K562 (cell line): Measurements from ENCODE around the gene HMCN2. TPM values are rescaled to one million over a fixed set of nuclear protein-coding genes. Genes with fewer than 3 reads are reported as not detected.

Experiments used
- ATAC-seq: fragments of 200-7000 bp; cut with Tn5 transposase; 3 replicates; pipeline ENCODE4 v1.9.1; 2020; ENCODE audit warnings: moderate library complexity
- BruUV-seq: library from RNA; stranded (reverse); fragments of 400-500 nt; replicated peaks from 2 replicates; lab custom pipeline; 2021; lab: Mats Ljungman, UMichigan
- CTCF ChIA-PET: fragments of 300-600 bp; formaldehyde crosslinking; extraction: SDS; loops from one replicate; lab custom pipeline; 2021; ENCODE audit warnings: low intra/inter-chr PET ratio; lab: Yijun Ruan, JAX
- POLR2A ChIA-PET: fragments of 300-600, 350-650 bp; sonication (Branson Sonifier 250); formaldehyde crosslinking; extraction: SDS; loops from one replicate; lab custom pipeline; 2021; ENCODE audit warnings: antibody characterized with exemption, inconsistent platforms; lab: Yijun Ruan, JAX
- DNase-seq, 4 experiments: peaks; one replicate each; pipeline versions ENCODE4 v3.0.0 to v3.0.0-alpha.2; 2011 to 2018; ENCODE audit warnings: low spot score in 3 of 4, mixed read lengths in 3 of 4; ENCODE audit errors: extremely low read depth in 1 of 4
- FAIRE-seq: peaks from 2 replicates; lab custom pipeline; 2011; peaks lifted over from hg19 to GRCh38; lab: Jason Lieb, UNC
- H2AFZ ChIP-seq: 2 replicates; pipeline ENCODE4 v1.6.0; 2011; ENCODE audit warnings: low read depth, low read length, control low read depth, inconsistent platforms
- H3K27ac ChIP-seq: fragments of 200-600 bp; 3 replicates; pipeline ENCODE4 v1.8.0; 2011; ENCODE audit warnings: low read depth, mild to moderate bottlenecking, control low read depth, inconsistent platforms, low read length, moderate library complexity, mixed read lengths; ENCODE audit errors: extremely low read depth
- H3K27me3 ChIP-seq, 2 experiments: fragments of 300-600 bp in 1 of 2; 2 replicates in 1 of 2; 3 replicates in 1 of 2; pipeline versions ENCODE4 v1.6.0 to v1.8.0; 2011; ENCODE audit warnings: inconsistent platforms in 2 of 2, low read length in 2 of 2, mild to moderate bottlenecking in 1 of 2, mixed read lengths in 1 of 2, moderate library complexity in 1 of 2; ENCODE audit not compliant: control insufficient read depth in 2 of 2, insufficient read depth in 2 of 2
- H3K36me3 ChIP-seq: fragments of 300-600 bp; 3 replicates; pipeline ENCODE4 v1.8.0; 2011; ENCODE audit warnings: mild to moderate bottlenecking, low read length, inconsistent platforms; ENCODE audit not compliant: control insufficient read depth, insufficient read depth
- H3K4me1 ChIP-seq, 2 experiments: fragments of 200-600 bp in 1 of 2; replicated peaks in 1 of 2; 2 replicates in 1 of 2; 3 replicates in 1 of 2; pipeline versions ENCODE4 v1.5.1 to v1.8.0; 2011; ENCODE audit warnings: inconsistent platforms in 2 of 2, low read length in 2 of 2, mild to moderate bottlenecking in 1 of 2, mixed read lengths in 1 of 2, moderate library complexity in 1 of 2; ENCODE audit not compliant: control insufficient read depth in 2 of 2, insufficient read depth in 2 of 2
- H3K4me2 ChIP-seq: 2 replicates; pipeline ENCODE4 v1.6.1; 2011; ENCODE audit warnings: low read length, control low read depth, inconsistent platforms, mixed read lengths; ENCODE audit not compliant: insufficient read depth
- H3K4me3 ChIP-seq: fragments of 200-600 bp; sonication (generic), shearing (Covaris generic); 2 replicates; pipeline ENCODE4 v1.5.1; 2016; ENCODE audit warnings: control low read depth, inconsistent platforms
- H3K79me2 ChIP-seq: fragments of 200-600 bp; 3 replicates; pipeline ENCODE4 v1.8.0; 2011; ENCODE audit warnings: low read length, inconsistent platforms; ENCODE audit not compliant: control insufficient read depth, insufficient read depth
- H3K9ac ChIP-seq, 2 experiments: 2 replicates each; pipeline versions ENCODE4 v1.6.0 to v1.6.1; 2011; ENCODE audit warnings: low read depth in 2 of 2, low read length in 2 of 2, control low read depth in 1 of 2, inconsistent platforms in 1 of 2, mild to moderate bottlenecking in 1 of 2, mixed read lengths in 1 of 2; ENCODE audit not compliant: insufficient read depth in 1 of 2
- H3K9me1 ChIP-seq: one replicate; pipeline ENCODE4 v1.6.0; 2011; ENCODE audit warnings: inconsistent platforms, mild to moderate bottlenecking, low read length, moderate library complexity; ENCODE audit not compliant: control insufficient read depth, insufficient read depth
- H3K9me3 ChIP-seq: replicated peaks from 2 replicates; pipeline ENCODE4 v1.5.1; 2011; ENCODE audit warnings: low read depth, low read length, inconsistent platforms; ENCODE audit not compliant: control insufficient read depth, insufficient read depth
- H4K20me1 ChIP-seq: replicated peaks from 2 replicates; pipeline ENCODE4 v1.6.1; 2011; ENCODE audit warnings: low read length, inconsistent platforms, mixed read lengths; ENCODE audit not compliant: control insufficient read depth, insufficient read depth
- PTBP1 ChIP-seq: fragments of 200-400 bp; formaldehyde crosslinking; IDR thresholded peaks from 2 replicates; pipeline ENCODE4 v1.6.1; 2017; ENCODE audit warnings: low read depth, low read length
- RBM39 ChIP-seq: fragments of 200-400 bp; formaldehyde crosslinking; optimal IDR thresholded peaks from 2 replicates; pipeline ENCODE3; 2018; ENCODE audit warnings: low read depth, low read length
- ZNF121 ChIP-seq: sonication (generic); formaldehyde crosslinking; conservative IDR thresholded peaks from 2 replicates; pipeline ENCODE4 v1.8.0; 2022; ENCODE audit warnings: missing genetic modification reagents
- ZNF76 ChIP-seq: fragments of 250-450 bp; sonication (Bioruptor Pico); IDR thresholded peaks from 2 replicates; pipeline ENCODE4 v1.4.0; 2020; ENCODE audit warnings: mild to moderate bottlenecking, moderate library complexity, borderline replicate concordance
- ZNF77 ChIP-seq: fragments of 250-450 bp; sonication (Bioruptor Pico); IDR thresholded peaks from 2 replicates; pipeline ENCODE4 v1.5.0; 2020
- WGBS: fragments of 100-300 bp; shearing (Covaris generic); methylation state at CpG from one replicate; pipeline ENCODE4 v1.1.6; 2016; ENCODE audit warnings: low coverage, mixed read lengths; ENCODE audit not compliant: insufficient coverage; ENCODE audit errors: missing lambda C conversion rate; 5-methylcytosine and 5-hydroxymethylcytosine counted together
- in situ Hi-C: fragments of 300-500 bp; cut with MboI; formaldehyde crosslinking; loops from 4 replicates; pipeline ENCODE4 v1.15.0; 2018; ENCODE audit warnings: inconsistent platforms, mixed read lengths
- intact Hi-C: fragments of 100-400 bp; cut with micrococcal nuclease; formaldehyde crosslinking; loops from 2 replicates; pipeline ENCODE4 v1.14.2; 2022
- polyA plus RNA-seq, 8 experiments: library from polyadenylated mRNA; depleted of rRNA in 4 of 8; stranded (reverse) in 5 of 8; unstranded in 3 of 8; fragments of >200 nt; fragmentation: Nextera tagmentation in 2 of 8; fragmentation: Illumina TruSeq in 1 of 8; extraction: Ambion mirVana in 2 of 8; extraction: Trizol in 1 of 8; gene quantifications; 2 replicates each; pipeline versions ENCODE4 v1.2.1 to v1.2.3, GENCODE V29; 2011 to 2014; ENCODE audit warnings: inconsistent platforms in 1 of 8, missing spikeins in 1 of 8
- total RNA-seq, 7 experiments: library from RNA; depleted of rRNA in 6 of 7; stranded (reverse); fragments of >200 nt in 6 of 7; fragmentation: Illumina TruSeq in 2 of 7; extraction: Trizol in 2 of 7; gene quantifications; 2 replicates each; pipeline versions ENCODE4 v1.2.1 to v1.2.3, GENCODE V29; 2011 to 2021; ENCODE audit warnings: low replicate concordance in 1 of 7
- TF ChIP-seq, protein P1 (sequence below): sonication (generic); formaldehyde crosslinking; IDR thresholded peaks from 2 replicates; pipeline ENCODE4 v1.8.0; 2022; ENCODE audit warnings: mild to moderate bottlenecking, missing genetic modification reagents

Gene HMCN2
- total and polyA plus RNA-seq, 9 of the 15 experiments (the other 6 are each of a cell fraction or from before 2014, with no cell fraction given), result 0.01 TPM; not detected in 8

- WGBS, result 4% methylated on average over 4 of the region's 4 CpGs
- in situ Hi-C loops, result no loop called here
- Histone ChIP-seq H3K79me2 (no peaks in the 10 kb centered on the region), H3K36me3 (no peaks in the 10 kb centered on the region), H3K9ac (no peak overlapping the region), H3K9me1 (no peaks in the 10 kb centered on the region), H3K27me3 (peaks cover 3 to 50% of the 10 kb centered on the region in 2 experiments; a peak in 4 of 5 replicates), H4K20me1 (peaks cover 4% of the 10 kb centered on the region; the same call in 1 of the 2 replicates), H3K4me1 (peaks cover 0 to 54% of the 10 kb centered on the region in 2 experiments; a peak in 2 of 5 replicates), H3K9me3 (no peaks in the 10 kb centered on the region), H3K27ac (no peak overlapping the region), H2AFZ (no peak overlapping the region), H3K4me2 (no peak overlapping the region), H3K4me3 (no peak overlapping the region)
- CTCF ChIA-PET, result no interaction called here
- intact Hi-C loops, result no loop called here
- no peak for DNase-seq
- POLR2A ChIA-PET, result interaction anchor here (0.6 to 0.7 kb wide), 2 partner anchors 9 to 227 kb away, joined by 3 read pairs; no protein-coding TSS in a partner anchor
- BruUV-seq, result no TSS peak
- no peak for TF ChIP-seq ZNF77 (CRISPR knock-in tag)
- no peak for TF ChIP-seq ZNF76 (CRISPR knock-in tag)
- no peak for TF ChIP-seq RBM39
- peak; percentile 41 for TF ChIP-seq ZNF121
- TF ChIP-seq, protein P1, sequence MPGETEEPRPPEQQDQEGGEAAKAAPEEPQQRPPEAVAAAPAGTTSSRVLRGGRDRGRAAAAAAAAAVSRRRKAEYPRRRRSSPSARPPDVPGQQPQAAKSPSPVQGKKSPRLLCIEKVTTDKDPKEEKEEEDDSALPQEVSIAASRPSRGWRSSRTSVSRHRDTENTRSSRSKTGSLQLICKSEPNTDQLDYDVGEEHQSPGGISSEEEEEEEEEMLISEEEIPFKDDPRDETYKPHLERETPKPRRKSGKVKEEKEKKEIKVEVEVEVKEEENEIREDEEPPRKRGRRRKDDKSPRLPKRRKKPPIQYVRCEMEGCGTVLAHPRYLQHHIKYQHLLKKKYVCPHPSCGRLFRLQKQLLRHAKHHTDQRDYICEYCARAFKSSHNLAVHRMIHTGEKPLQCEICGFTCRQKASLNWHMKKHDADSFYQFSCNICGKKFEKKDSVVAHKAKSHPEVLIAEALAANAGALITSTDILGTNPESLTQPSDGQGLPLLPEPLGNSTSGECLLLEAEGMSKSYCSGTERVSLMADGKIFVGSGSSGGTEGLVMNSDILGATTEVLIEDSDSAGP (CRISPR knock-in tag), result no peak
- no peak for TF ChIP-seq PTBP1
- no peak for FAIRE-seq
- no peak for ATAC-seq
These were observed 203.0 kb downstream of the HMCN2 start for GRCh38 chr9:130468566-130468965.
